PC-3 (cell line): ENCODE data around the gene C19orf33. TPM values are rescaled to one million over a fixed set of nuclear protein-coding genes. Genes with fewer than 3 reads are reported as not detected.

Experiments
- ATAC-seq: fragments of 200-7000 bp; cut with Tn5 transposase; 2 replicates; pipeline ENCODE4 v1.9.1; 2020; ENCODE audit warnings: mild to moderate bottlenecking, moderate library complexity
- BruUV-seq: library from RNA; stranded (reverse); fragments of 400-500 nt; replicated peaks from 2 replicates; lab custom pipeline; 2021; lab: Mats Ljungman, UMichigan
- CTCF ChIA-PET: fragments of 300-600 bp; sonication (Branson Sonifier 250); formaldehyde crosslinking; loops from one replicate; lab custom pipeline; 2022; ENCODE audit warnings: antibody characterized with exemption; lab: Charles Lee
- POLR2A ChIA-PET: fragments of 300-600 bp; sonication (Branson Sonifier 250); formaldehyde crosslinking; loops from one replicate; lab custom pipeline; 2022; ENCODE audit warnings: antibody characterized with exemption; ENCODE audit not compliant: unreplicated experiment; lab: Charles Lee
- DNase-seq: peaks from one replicate; pipeline ENCODE4 v3.0.0-alpha.2; 2015
- H2AFZ ChIP-seq: fragments of 300-600 bp; sonication (generic); 2 replicates; pipeline ENCODE4 v1.6.0; 2016; ENCODE audit warnings: antibody characterized with exemption, low read length
- H3F3A ChIP-seq: fragments of 300-600 bp; sonication (generic); one replicate; pipeline ENCODE4 v1.6.0; 2017; ENCODE audit warnings: antibody characterized with exemption, low read length, control low read depth, mild to moderate bottlenecking; ENCODE audit not compliant: unreplicated experiment
- H3K27ac ChIP-seq: fragments of 300-600 bp; sonication (generic); 2 replicates; pipeline ENCODE4 v1.5.1; 2016; ENCODE audit warnings: mild to moderate bottlenecking, low read length
- H3K27me3 ChIP-seq: fragments of 300-600 bp; sonication (generic); 2 replicates; pipeline ENCODE4 v1.6.1; 2016; ENCODE audit warnings: low read length, mixed read lengths
- H3K36me3 ChIP-seq: fragments of 300-600 bp; sonication (generic); 2 replicates; pipeline ENCODE4 v1.6.1; 2016; ENCODE audit warnings: low read depth, mixed run types, low read length, mixed read lengths
- H3K4me1 ChIP-seq: fragments of 300-600 bp; sonication (generic); 2 replicates; pipeline ENCODE4 v1.5.1; 2016; ENCODE audit warnings: low read length; ENCODE audit not compliant: insufficient read depth
- H3K4me2 ChIP-seq: fragments of 300-600 bp; sonication (generic); 2 replicates; pipeline ENCODE4 v1.6.0; 2016; ENCODE audit warnings: low read length
- H3K4me3 ChIP-seq: fragments of 300-600 bp; sonication (generic); 2 replicates; pipeline ENCODE4 v1.5.1; 2016; ENCODE audit warnings: mild to moderate bottlenecking, low read length, mixed read lengths
- H3K79me2 ChIP-seq: fragments of 300-600 bp; sonication (generic); 2 replicates; pipeline ENCODE4 v1.6.1; 2017; ENCODE audit warnings: low read length, mixed read lengths
- H3K9ac ChIP-seq: fragments of 300-600 bp; sonication (generic); 2 replicates; pipeline ENCODE4 v1.6.0; 2016; ENCODE audit warnings: mild to moderate bottlenecking, low read length
- H3K9me2 ChIP-seq: fragments of 300-600 bp; sonication (generic); replicated peaks from 2 replicates; pipeline ENCODE4 v1.6.1; 2016; ENCODE audit warnings: mixed run types, low read length, mixed read lengths
- H3K9me3 ChIP-seq: fragments of 300-600 bp; sonication (generic); 2 replicates; pipeline ENCODE4 v1.6.1; 2016; ENCODE audit warnings: low read length, mixed read lengths
- H4K20me1 ChIP-seq: fragments of 300-600 bp; sonication (generic); 2 replicates; pipeline ENCODE4 v1.6.1; 2016; ENCODE audit warnings: low read length, mixed read lengths
- CTCF ChIP-seq: fragments of 300-600 bp; sonication (generic); conservative IDR thresholded peaks from 2 replicates; pipeline ENCODE4 v1.5.1; 2017; ENCODE audit warnings: antibody characterized with exemption, low read depth, mild to moderate bottlenecking, low read length
- EZH2 ChIP-seq: fragments of 300-600 bp; sonication (generic); IDR thresholded peaks from one replicate; pipeline ENCODE4 v1.6.1; 2017; ENCODE audit warnings: antibody characterized with exemption, mild to moderate bottlenecking, low read length; ENCODE audit not compliant: unreplicated experiment
- EZH2phosphoT487 ChIP-seq: fragments of 300-600 bp; sonication (generic); IDR thresholded peaks from 2 replicates; pipeline ENCODE4 v1.6.1; 2018; ENCODE audit warnings: mild to moderate bottlenecking, antibody characterized with exemption, low read length, borderline replicate concordance
- intact Hi-C: fragments of 100-400 bp; cut with micrococcal nuclease; formaldehyde crosslinking; loops from 2 replicates; pipeline ENCODE4 v1.9.0; 2023
- total RNA-seq: library from RNA; depleted of rRNA; stranded (reverse); fragments of >200 nt; gene quantifications from 2 replicates; pipeline ENCODE4 v1.2.3, GENCODE V29; 2014

C19orf33 gene
- total RNA-seq, 1 experiment from 2014 or later = 212 TPM

GRCh38 chr19:38267761-38268483 lies 36.1 kb upstream of the C19orf33 start:
- DNase-seq = peak; percentile 16
- Histone ChIP-seq H3K9ac (no peak overlapping the region), H3K36me3 (no peaks in the 10 kb centered on the region), H3K4me3 (peak overlapping the region; percentile 91), H4K20me1 (peaks cover 18% of the 10 kb centered on the region), H2AFZ (no peak overlapping the region), H3K9me3 (no peaks in the 10 kb centered on the region), H3K4me1 (peaks cover 67% of the 10 kb centered on the region), H3K27me3 (no peaks in the 10 kb centered on the region), H3K27ac (peak overlapping the region; percentile 73), H3K4me2 (peak overlapping the region; percentile 85), H3F3A (no peaks in the 10 kb centered on the region), H3K9me2 (no peaks in the 10 kb centered on the region), H3K79me2 (peaks cover 85% of the 10 kb centered on the region)
- TF ChIP-seq EZH2phosphoT487 = no peak
- TF ChIP-seq EZH2 = no peak
- no peak for TF ChIP-seq CTCF
- no TSS peak for BruUV-seq
- ATAC-seq = no peak
- intact Hi-C loops = loop anchor here (2.0 kb wide), 1 partner anchor 37 kb away; the partner anchor contains the start of gene C19orf33
- ChIA-PET POLR2A (interaction anchor here (0.7 to 1.9 kb wide), 2 partner anchors 18 to 23 kb away, joined by 6 to 7 read pairs; no protein-coding TSS in a partner anchor), CTCF (no interaction called here)

GRCh38 chr19:38268539-38268938 lies 35.5 kb upstream of the C19orf33 start:
- H3K4me2 ChIP-seq = peak overlapping the region; percentile 85
- H3F3A ChIP-seq = no peaks in the 10 kb centered on the region
- H3K27me3 ChIP-seq = no peaks in the 10 kb centered on the region
- no peaks in the 10 kb centered on the region for H3K9me3 ChIP-seq
- no peaks in the 10 kb centered on the region for H3K9me2 ChIP-seq
- no peak overlapping the region for H3K9ac ChIP-seq
- H3K4me1 ChIP-seq = peaks cover 67% of the 10 kb centered on the region
- H3K4me3 ChIP-seq = peak overlapping the region; percentile 91
- intact Hi-C loops = no loop called here
- H3K36me3 ChIP-seq = no peaks in the 10 kb centered on the region
- peaks cover 24% of the 10 kb centered on the region for H4K20me1 ChIP-seq
- ChIA-PET POLR2A (interaction anchor here (0.6 kb wide), 1 partner anchor 36 kb away, joined by 3 read pairs; the partner anchor contains the start of gene C19orf33), CTCF (no interaction called here)
- TF ChIP-seq EZH2phosphoT487 = no peak
- no peak for TF ChIP-seq EZH2
- no peak for TF ChIP-seq CTCF
- ATAC-seq (no peak), DNase-seq (no peak)
- H2AFZ ChIP-seq = no peak overlapping the region
- peaks cover 91% of the 10 kb centered on the region for H3K79me2 ChIP-seq
- no TSS peak for BruUV-seq
- H3K27ac ChIP-seq = peak overlapping the region; percentile 73; the same call in 1 of the 2 replicates
